Lower lobe of right lung (tissue), 2 donors: ENCODE data around the gene KRTAP10-11. TPM values are rescaled to one million over a fixed set of nuclear protein-coding genes. Genes with fewer than 3 reads are reported as not detected.

Source experiments
- ATAC-seq, 2 donors: fragments of 200-7000 bp; cut with Tn5 transposase; one replicate each; pipeline ENCODE4 v1.9.1; 2020 to 2022; ENCODE audit warnings: mild to moderate bottlenecking in 2 of 2, moderate library complexity in 2 of 2
- DNase-seq: peaks from one replicate; pipeline ENCODE4 v3.0.0-alpha.2; 2020
- H3K27ac ChIP-seq: fragments of 200-600 bp; one replicate; pipeline ENCODE4 v1.8.0; 2022
- H3K27me3 ChIP-seq: fragments of 200-600 bp; one replicate; pipeline ENCODE4 v1.8.0; 2022; ENCODE audit warnings: low read depth
- H3K36me3 ChIP-seq: fragments of 200-600 bp; one replicate; pipeline ENCODE4 v1.8.0; 2022; ENCODE audit warnings: mild to moderate bottlenecking
- H3K4me1 ChIP-seq: fragments of 200-600 bp; one replicate; pipeline ENCODE4 v1.8.0; 2022
- H3K4me3 ChIP-seq: fragments of 200-600 bp; one replicate; pipeline ENCODE4 v1.8.0; 2022; ENCODE audit warnings: mild to moderate bottlenecking
- H3K9me3 ChIP-seq: fragments of 200-600 bp; one replicate; pipeline ENCODE4 v1.8.0; 2022
- intact Hi-C: fragments of 100-400 bp; cut with DNase I; formaldehyde crosslinking; loops from one replicate; pipeline ENCODE4 v1.11.0; 2022
- total RNA-seq: library from RNA; stranded (reverse); fragmentation: NEBNext Ultra II Directional; extraction: Animal tissue kit (Norgen Biotek cat#: 25700); gene quantifications from one replicate; pipeline ENCODE4 v1.2.1, GENCODE V29; 2021
- TF ChIP-seq, protein P1 (sequence below): fragments of 200-600 bp; IDR thresholded peaks from one replicate; pipeline ENCODE4 v1.8.0; 2022; ENCODE audit warnings: antibody characterized with exemption, mild to moderate bottlenecking
- donor health status: DM: no; HTN: yes; CAD: no; lungs with severe emphysema.

KRTAP10-11 gene
- total RNA-seq, 1 donor from 2014 or later: not detected

DNA sequence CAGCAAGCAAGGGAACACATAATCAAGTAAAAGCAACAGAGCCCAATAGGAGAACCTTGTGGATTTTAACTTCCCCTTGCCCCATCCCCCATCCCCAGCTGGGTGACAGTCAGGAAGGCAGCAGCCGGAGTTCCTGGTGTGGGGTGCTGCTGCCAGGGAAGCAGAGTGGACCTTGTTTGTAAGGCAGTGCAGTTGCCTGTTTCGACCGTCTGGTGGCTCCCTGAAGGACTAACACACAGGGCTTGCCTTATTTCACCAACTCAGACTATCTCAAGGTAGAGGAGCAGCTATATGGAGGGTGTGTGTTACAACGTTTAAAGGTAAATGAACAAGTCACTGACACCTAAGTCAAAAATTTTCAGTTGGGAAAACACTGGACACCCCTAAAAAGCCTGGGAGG is 27.7 kb upstream of the KRTAP10-11 start:
- ATAC-seq (peak; percentile 54 to 71), DNase-seq (peak; percentile 53)
- Histone ChIP-seq H3K4me3 (no peak overlapping the region), H3K36me3 (no peaks in the 10 kb centered on the region), H3K27ac (no peak overlapping the region), H3K4me1 (no peaks in the 10 kb centered on the region), H3K9me3 (peaks cover 11% of the 10 kb centered on the region), H3K27me3 (no peaks in the 10 kb centered on the region)
- TF ChIP-seq, protein P1, sequence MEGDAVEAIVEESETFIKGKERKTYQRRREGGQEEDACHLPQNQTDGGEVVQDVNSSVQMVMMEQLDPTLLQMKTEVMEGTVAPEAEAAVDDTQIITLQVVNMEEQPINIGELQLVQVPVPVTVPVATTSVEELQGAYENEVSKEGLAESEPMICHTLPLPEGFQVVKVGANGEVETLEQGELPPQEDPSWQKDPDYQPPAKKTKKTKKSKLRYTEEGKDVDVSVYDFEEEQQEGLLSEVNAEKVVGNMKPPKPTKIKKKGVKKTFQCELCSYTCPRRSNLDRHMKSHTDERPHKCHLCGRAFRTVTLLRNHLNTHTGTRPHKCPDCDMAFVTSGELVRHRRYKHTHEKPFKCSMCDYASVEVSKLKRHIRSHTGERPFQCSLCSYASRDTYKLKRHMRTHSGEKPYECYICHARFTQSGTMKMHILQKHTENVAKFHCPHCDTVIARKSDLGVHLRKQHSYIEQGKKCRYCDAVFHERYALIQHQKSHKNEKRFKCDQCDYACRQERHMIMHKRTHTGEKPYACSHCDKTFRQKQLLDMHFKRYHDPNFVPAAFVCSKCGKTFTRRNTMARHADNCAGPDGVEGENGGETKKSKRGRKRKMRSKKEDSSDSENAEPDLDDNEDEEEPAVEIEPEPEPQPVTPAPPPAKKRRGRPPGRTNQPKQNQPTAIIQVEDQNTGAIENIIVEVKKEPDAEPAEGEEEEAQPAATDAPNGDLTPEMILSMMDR: peak; percentile 27
- intact Hi-C loops: no loop called here

DNA sequence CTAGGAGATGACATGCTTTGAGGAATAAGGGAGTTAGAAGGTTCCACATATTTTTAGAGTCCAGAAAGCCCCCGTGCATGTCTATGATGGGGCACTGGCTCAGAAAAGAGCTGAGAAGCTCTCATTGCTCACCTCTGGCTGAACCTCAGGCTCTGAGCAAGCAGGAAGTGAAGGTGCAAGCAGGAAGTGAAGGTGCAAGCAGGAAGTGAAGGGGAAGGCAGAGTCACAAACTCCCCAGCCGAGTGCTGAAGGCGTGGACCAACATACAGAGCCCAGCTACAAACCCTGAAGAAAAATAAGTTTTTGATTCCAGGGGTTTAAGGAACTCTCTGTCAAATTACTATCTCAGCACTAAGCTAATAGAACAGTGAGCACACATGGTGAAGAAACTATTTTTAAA is 27.3 kb upstream of the KRTAP10-11 start:
- intact Hi-C loops: no loop called here
- peak; percentile 21 to 58 for ATAC-seq
- TF ChIP-seq, protein P1: no peak
- Histone ChIP-seq H3K4me1 (no peaks in the 10 kb centered on the region), H3K4me3 (no peak overlapping the region), H3K27ac (no peak overlapping the region), H3K9me3 (peaks cover 13% of the 10 kb centered on the region), H3K36me3 (no peaks in the 10 kb centered on the region), H3K27me3 (no peaks in the 10 kb centered on the region)
- no peak for DNase-seq

DNA sequence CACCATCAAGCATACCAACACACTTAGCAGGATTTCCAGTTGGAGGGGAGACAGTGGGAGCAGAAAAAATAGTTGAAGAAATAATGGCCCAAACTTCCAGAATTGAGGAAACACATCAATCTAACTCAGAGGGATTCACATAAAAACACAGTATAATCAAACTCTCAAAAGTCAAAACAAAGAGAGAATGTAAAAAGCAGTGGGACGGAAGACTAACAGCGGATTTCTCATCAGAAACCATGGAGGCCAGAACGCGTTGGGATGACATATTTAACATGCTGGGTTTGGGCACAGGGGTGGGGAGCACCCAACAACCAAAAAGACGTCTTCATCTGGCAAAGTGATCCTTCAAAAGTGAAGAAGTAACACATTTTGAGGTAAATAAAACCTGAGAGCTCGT is 26.3 kb upstream of the KRTAP10-11 start:
- no peak for DNase-seq
- H3K27me3 ChIP-seq: no peaks in the 10 kb centered on the region
- peaks cover 13% of the 10 kb centered on the region for H3K9me3 ChIP-seq
- no peaks in the 10 kb centered on the region for H3K4me1 ChIP-seq
- no peak for ATAC-seq
- H3K4me3 ChIP-seq: no peak overlapping the region
- intact Hi-C loops: no loop called here
- no peak overlapping the region for H3K27ac ChIP-seq
- no peaks in the 10 kb centered on the region for H3K36me3 ChIP-seq
- TF ChIP-seq, protein P1: no peak

DNA sequence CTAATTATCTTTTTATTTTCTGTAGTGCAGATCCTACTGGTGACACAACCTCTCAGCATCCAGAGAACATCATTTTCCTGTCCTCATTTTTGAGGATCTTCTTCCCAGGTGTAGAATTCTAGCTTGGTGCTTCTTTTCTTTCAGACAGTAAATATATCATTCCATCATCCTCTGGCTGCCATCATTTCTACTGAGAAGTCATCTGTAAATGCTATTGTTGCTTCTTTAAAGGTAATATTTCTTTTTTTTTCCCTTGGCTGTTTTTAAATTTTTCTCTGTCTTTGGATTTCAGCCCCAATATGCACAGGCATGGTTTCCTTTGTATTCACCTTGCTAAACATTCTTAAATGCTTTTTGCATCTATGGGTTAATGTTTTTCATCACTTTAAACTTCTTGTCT is 22.6 kb upstream of the KRTAP10-11 start:
- no peak for ATAC-seq
- peaks cover 13% of the 10 kb centered on the region for H3K9me3 ChIP-seq
- H3K27ac ChIP-seq: no peak overlapping the region
- no peak for DNase-seq
- TF ChIP-seq, protein P1: no peak
- intact Hi-C loops: no loop called here
- peaks cover 14% of the 10 kb centered on the region for H3K27me3 ChIP-seq
- H3K4me3 ChIP-seq: no peak overlapping the region
- H3K4me1 ChIP-seq: no peaks in the 10 kb centered on the region
- no peaks in the 10 kb centered on the region for H3K36me3 ChIP-seq

DNA sequence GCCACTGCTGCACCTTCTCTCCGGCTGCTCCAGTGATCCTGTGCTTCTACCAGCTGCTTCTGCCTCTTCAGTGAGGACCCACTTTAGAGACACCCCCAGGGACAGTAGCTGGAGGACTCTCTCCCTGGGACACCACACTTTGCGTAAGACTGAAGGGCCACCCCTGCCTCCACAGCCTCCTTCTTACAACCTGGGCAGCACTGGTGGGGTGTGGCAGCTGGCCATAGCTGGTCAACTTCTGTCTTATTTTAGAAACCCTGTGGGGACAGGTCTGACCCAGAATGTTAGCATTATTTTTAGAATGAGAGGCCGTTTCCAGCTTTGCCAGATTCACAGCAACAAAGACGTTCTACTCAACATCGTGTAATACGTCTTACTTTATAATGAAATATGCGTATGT is 20.5 kb upstream of the KRTAP10-11 start:
- intact Hi-C loops: no loop called here

More for the DNA sequence above, 20.5 kb upstream of the KRTAP10-11 start:
- Histone ChIP-seq H3K4me1 (no peaks in the 10 kb centered on the region), H3K27ac (no peak overlapping the region), H3K27me3 (peaks cover 20% of the 10 kb centered on the region), H3K4me3 (no peak overlapping the region), H3K36me3 (no peaks in the 10 kb centered on the region), H3K9me3 (peaks cover 9% of the 10 kb centered on the region)
- DNase-seq: no peak
- no peak for ATAC-seq
- TF ChIP-seq, protein P1: no peak
